Progenitor cell of endocrine pancreas (in vitro differentiated cells): ENCODE results near the gene RNF17. TPM values are rescaled to one million over a fixed set of nuclear protein-coding genes. Genes with fewer than 3 reads are reported as not detected.

ENCODE experiments used
- DNase-seq: peaks from one replicate; pipeline ENCODE4 v3.0.0; 2021; ENCODE audit warnings: low spot score; ENCODE audit not compliant: unreplicated experiment
- H3K27ac Mint-ChIP-seq: 2 replicates; pipeline ENCODE4 v1.8.0; 2021; ENCODE audit warnings: mild to moderate bottlenecking, moderate library complexity, mixed read lengths
- H3K27me3 Mint-ChIP-seq: 2 replicates; pipeline ENCODE4 v1.8.0; 2021; ENCODE audit warnings: mixed read lengths
- H3K36me3 Mint-ChIP-seq: 2 replicates; pipeline ENCODE4 v1.8.0; 2022; ENCODE audit warnings: mixed read lengths; ENCODE audit not compliant: insufficient read depth
- H3K4me1 Mint-ChIP-seq: 2 replicates; pipeline ENCODE4 v1.8.0; 2021; ENCODE audit warnings: low read depth, mixed read lengths
- H3K4me3 Mint-ChIP-seq: 2 replicates; pipeline ENCODE4 v1.8.0; 2021; ENCODE audit warnings: low read depth, mild to moderate bottlenecking, moderate library complexity, mixed read lengths
- H3K9me3 Mint-ChIP-seq: 2 replicates; pipeline ENCODE4 v1.8.0; 2021; ENCODE audit warnings: low read depth, mixed read lengths
- total RNA-seq: library from RNA; stranded (reverse); gene quantifications from 2 replicates; pipeline ENCODE4 v1.2.1, GENCODE V29; 2021
- TF ChIP-seq, protein P1 (sequence below): fragments of 200-600 bp; sonication (generic); IDR thresholded peaks from one replicate; pipeline ENCODE4 v1.5.0; 2021; ENCODE audit warnings: antibody characterized with exemption, mild to moderate bottlenecking; ENCODE audit not compliant: unreplicated experiment

RNF17 gene
- total RNA-seq, 1 donor from 2014 or later: not detected

DNA sequence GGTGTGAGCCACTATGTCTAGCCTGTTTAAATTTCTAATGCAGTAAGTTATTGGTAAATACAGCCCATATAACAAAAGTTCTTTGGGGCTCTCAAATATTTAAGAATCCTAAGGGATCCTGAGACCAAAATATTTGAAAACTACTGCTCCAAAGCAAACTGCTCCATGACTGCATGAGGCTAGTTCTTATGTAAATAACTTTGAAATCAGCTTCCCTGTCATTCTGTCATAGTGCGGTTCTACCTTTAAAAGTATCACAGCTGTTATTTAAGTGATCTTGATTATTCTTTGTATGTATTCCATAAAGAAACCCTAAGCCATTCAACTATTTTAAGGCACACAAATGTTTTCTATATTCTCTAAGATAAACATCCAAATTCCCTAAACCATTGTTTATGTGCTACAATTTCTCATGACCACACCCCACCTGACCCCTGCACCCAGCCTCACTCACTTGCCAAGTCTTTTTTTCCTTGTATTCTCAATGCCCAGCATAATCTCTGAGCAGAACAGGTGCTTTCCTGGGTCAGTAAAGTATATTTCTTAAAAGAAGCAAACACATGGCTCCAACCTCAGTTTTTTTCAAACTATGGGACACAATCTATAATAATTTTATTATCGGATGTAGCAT lies 146.6 kb downstream of the RNF17 start:
- Mint-ChIP-seq H3K9me3 (no peaks in the 10 kb centered on the region), H3K4me1 (peaks cover 2% of the 10 kb centered on the region), H3K4me3 (no peak overlapping the region), H3K27ac (peak overlapping the region; percentile 54), H3K27me3 (no peaks in the 10 kb centered on the region), H3K36me3 (peaks cover 13% of the 10 kb centered on the region)
- TF ChIP-seq, protein P1, sequence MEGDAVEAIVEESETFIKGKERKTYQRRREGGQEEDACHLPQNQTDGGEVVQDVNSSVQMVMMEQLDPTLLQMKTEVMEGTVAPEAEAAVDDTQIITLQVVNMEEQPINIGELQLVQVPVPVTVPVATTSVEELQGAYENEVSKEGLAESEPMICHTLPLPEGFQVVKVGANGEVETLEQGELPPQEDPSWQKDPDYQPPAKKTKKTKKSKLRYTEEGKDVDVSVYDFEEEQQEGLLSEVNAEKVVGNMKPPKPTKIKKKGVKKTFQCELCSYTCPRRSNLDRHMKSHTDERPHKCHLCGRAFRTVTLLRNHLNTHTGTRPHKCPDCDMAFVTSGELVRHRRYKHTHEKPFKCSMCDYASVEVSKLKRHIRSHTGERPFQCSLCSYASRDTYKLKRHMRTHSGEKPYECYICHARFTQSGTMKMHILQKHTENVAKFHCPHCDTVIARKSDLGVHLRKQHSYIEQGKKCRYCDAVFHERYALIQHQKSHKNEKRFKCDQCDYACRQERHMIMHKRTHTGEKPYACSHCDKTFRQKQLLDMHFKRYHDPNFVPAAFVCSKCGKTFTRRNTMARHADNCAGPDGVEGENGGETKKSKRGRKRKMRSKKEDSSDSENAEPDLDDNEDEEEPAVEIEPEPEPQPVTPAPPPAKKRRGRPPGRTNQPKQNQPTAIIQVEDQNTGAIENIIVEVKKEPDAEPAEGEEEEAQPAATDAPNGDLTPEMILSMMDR: no peak
- DNase-seq: no peak

DNA sequence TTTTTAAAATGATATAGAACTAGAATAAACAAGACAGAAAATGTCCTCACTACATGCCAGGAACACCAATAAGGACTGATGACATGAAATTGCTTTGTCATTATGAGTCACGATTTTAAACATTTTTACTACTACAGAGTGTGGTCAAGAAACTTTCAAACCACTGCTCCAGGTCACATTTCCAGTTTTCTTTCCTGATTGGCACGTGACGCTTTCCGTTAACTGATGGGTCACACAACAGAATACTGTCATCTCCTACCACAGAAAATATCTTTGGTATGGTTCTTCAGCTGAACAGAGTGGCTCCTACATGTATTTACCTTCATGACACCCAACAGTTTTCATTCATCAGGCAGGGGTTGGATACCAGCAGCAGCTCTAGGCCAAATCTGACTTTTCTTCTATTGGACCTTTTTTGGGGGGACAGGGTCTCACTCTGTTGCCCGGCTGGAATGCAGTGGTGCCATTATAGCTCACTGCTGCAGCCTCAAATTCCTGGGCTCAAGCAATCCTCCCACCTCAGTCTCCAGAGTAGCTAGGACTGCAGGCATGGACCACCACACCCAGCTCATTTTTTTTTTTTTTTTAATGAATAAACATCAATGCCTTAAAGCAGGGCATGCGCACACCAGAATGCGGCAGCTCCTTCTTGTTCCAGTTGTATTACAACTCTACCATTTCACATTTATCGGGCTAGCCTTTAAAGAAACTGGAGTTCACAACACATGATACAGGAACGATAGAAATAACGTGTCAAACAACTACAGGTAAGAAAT lies 147.4 kb downstream of the RNF17 start:
- Mint-ChIP-seq H3K36me3 (peaks cover 9% of the 10 kb centered on the region), H3K4me3 (no peak overlapping the region), H3K27me3 (no peaks in the 10 kb centered on the region), H3K4me1 (peaks cover 2% of the 10 kb centered on the region), H3K9me3 (no peaks in the 10 kb centered on the region), H3K27ac (no peak overlapping the region)
- TF ChIP-seq, protein P1: no peak
- DNase-seq: no peak

DNA sequence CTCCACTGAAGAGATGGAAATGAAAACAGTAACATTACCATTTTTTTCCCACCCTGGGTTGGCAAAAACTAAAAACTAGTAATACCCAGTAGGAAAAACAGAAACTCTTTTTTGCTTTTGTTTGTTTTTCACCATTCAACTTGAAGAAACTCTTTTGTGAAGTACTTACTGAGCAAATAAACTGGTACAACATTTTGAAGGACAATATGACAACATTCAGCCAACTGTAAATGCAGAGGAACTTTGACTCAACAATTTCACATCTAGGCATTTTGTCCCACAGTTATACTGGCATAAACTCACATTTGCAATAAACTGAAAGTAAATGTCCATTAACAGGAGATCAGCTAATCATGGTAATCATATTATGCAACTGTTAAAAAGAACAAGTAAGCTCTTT lies 152.5 kb downstream of the RNF17 start:
- no peaks in the 10 kb centered on the region for H3K9me3 Mint-ChIP-seq
- peaks cover 13% of the 10 kb centered on the region for H3K4me1 Mint-ChIP-seq
- H3K27me3 Mint-ChIP-seq: no peaks in the 10 kb centered on the region
- no peak overlapping the region for H3K4me3 Mint-ChIP-seq
- DNase-seq: no peak
- TF ChIP-seq, protein P1: no peak
- no peaks in the 10 kb centered on the region for H3K36me3 Mint-ChIP-seq
- H3K27ac Mint-ChIP-seq: no peak overlapping the region

DNA sequence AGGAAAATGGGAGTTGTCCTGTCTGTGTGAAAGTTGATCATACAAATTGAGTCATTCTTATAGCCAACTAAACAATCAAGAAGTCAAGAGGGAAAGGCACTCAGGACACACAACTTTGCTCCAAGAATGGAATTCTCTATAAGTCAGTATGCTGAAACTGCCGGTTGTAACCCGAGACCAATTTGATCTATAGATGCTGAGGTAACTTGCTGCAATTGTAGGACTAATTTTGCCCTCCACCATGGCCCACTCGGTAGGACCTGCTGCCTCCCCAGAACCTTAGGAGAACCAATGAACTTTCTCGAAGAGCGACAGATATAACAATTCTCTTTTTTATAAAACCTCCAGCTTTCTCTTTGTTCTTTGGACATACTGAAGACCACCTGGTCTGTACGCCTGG lies 157.0 kb downstream of the RNF17 start:
- peak overlapping the region; percentile 55 for H3K4me3 Mint-ChIP-seq
- TF ChIP-seq, protein P1: no peak
- H3K4me1 Mint-ChIP-seq: peaks cover 23% of the 10 kb centered on the region
- H3K9me3 Mint-ChIP-seq: no peaks in the 10 kb centered on the region
- no peaks in the 10 kb centered on the region for H3K27me3 Mint-ChIP-seq
- DNase-seq: no peak
- peak overlapping the region; percentile 84 for H3K27ac Mint-ChIP-seq
- H3K36me3 Mint-ChIP-seq: no peaks in the 10 kb centered on the region

DNA sequence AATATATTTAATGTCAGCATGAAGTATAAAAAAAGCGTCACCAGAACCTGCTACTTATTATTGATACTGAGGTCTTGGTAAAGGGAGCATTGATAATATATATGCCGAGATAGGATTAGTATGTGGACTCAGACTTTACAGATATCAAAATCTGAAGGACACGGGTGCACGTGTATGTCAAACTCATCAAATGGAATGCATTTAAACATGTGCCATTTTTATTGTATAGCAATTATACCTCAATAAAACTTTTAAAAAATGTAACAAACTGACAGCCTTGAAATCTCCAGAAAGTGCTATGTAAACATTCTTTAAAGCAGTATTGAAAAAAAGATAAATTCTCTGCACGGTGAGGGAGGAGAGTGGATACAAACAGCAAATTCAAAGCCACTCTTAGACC lies 157.9 kb downstream of the RNF17 start:
- no peak for DNase-seq
- H3K27me3 Mint-ChIP-seq: no peaks in the 10 kb centered on the region
- peak overlapping the region; percentile 99 for H3K4me3 Mint-ChIP-seq
- H3K9me3 Mint-ChIP-seq: no peaks in the 10 kb centered on the region
- H3K36me3 Mint-ChIP-seq: no peaks in the 10 kb centered on the region
- H3K4me1 Mint-ChIP-seq: peaks cover 22% of the 10 kb centered on the region
- peak overlapping the region; percentile 99 for H3K27ac Mint-ChIP-seq
- TF ChIP-seq, protein P1: no peak
